ENCODE results near the gene GNAL.

DNA sequence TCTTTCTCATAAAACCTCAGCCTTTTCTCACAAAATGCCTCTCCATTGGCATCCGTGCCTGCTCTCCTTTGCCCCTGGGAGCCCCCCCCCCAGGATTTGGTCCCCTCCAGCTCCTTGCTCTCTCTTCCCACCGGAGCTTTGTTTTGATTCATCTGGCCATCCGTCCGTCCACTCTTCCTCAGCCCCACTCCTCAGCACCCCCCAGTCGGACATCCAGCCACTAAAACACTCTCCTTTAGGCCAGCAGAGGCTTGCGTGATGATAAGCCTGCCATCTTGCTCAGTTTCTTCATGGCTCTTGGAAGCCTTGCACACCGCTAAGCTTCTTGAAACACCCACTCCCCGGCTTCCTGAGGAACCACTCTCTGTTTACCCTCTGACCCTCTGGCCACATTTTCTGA lies 31.5 kb upstream of the GNAL start:
- TF ChIP-seq, protein P1, sequence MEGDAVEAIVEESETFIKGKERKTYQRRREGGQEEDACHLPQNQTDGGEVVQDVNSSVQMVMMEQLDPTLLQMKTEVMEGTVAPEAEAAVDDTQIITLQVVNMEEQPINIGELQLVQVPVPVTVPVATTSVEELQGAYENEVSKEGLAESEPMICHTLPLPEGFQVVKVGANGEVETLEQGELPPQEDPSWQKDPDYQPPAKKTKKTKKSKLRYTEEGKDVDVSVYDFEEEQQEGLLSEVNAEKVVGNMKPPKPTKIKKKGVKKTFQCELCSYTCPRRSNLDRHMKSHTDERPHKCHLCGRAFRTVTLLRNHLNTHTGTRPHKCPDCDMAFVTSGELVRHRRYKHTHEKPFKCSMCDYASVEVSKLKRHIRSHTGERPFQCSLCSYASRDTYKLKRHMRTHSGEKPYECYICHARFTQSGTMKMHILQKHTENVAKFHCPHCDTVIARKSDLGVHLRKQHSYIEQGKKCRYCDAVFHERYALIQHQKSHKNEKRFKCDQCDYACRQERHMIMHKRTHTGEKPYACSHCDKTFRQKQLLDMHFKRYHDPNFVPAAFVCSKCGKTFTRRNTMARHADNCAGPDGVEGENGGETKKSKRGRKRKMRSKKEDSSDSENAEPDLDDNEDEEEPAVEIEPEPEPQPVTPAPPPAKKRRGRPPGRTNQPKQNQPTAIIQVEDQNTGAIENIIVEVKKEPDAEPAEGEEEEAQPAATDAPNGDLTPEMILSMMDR (IDR thresholded peaks at IDR 0.05; ENCODE audit: borderline replicate concordance, extremely low read depth, low read length, poor library complexity, severe bottlenecking), result no peak
- TF ChIP-seq EZH2 (IDR thresholded peaks at IDR 0.05; ENCODE audit: borderline replicate concordance, low read depth, low read length, severe bottlenecking), result no peak

Data from DND-41 (cell line).